ENCODE data around the gene BCL2L12.
"Not testable (repeated sequence)": the region's sequence is repeated elsewhere in the genome, so short reads cannot be mapped to it uniquely, and the experiment has no call there.

BCL2L12 gene

GRCh38 chr19:49710372-49710951 lies 44.7 kb downstream of the BCL2L12 start:
- no peaks in the 10 kb centered on the region for H3K9me3 ChIP-seq
- in situ Hi-C loops (cut with MboI; ENCODE audit: low sequenced_read_pairs), result no loop called here
- H3K36me3 ChIP-seq (replicated peaks), result no peaks in the 10 kb centered on the region
- H3K4me1 ChIP-seq, result peaks cover 4% of the 10 kb centered on the region
- DNase-seq (ENCODE audit: low spot score in 2 of 2), result no peak
- no peak overlapping the region for H3K4me3 ChIP-seq
- H3K27me3 ChIP-seq (ENCODE audit: low read depth), result no peaks in the 10 kb centered on the region

- H3K4me3 ChIP-seq, result peak overlapping the region; percentile 19
- in situ Hi-C loops (cut with MboI; ENCODE audit: low sequenced_read_pairs), result no loop called here
These were observed 46.7 kb downstream of the BCL2L12 start for GRCh38 chr19:49712397-49712859.

GRCh38 chr19:49713236-49713845 lies 47.6 kb downstream of the BCL2L12 start:
- Histone ChIP-seq H3K27me3 (ENCODE audit: low read depth) (no peaks in the 10 kb centered on the region), H3K9me3 (no peaks in the 10 kb centered on the region), H3K4me3 (no peak overlapping the region), H3K4me1 (peaks cover 4% of the 10 kb centered on the region), H3K36me3 (replicated peaks) (no peaks in the 10 kb centered on the region)
- DNase-seq (ENCODE audit: low spot score in 2 of 2), result no peak
- in situ Hi-C loops (cut with MboI; ENCODE audit: low sequenced_read_pairs), result no loop called here

More at GRCh38 chr19:49712397-49712859, 46.7 kb downstream of the BCL2L12 start:
- Histone ChIP-seq H3K36me3 (replicated peaks) (no peaks in the 10 kb centered on the region), H3K4me1 (peaks cover 4% of the 10 kb centered on the region), H3K27me3 (ENCODE audit: low read depth) (no peaks in the 10 kb centered on the region), H3K9me3 (no peaks in the 10 kb centered on the region)
- peak; percentile 80 to 99 for DNase-seq (ENCODE audit: low spot score in 2 of 2)

- H3K4me1 ChIP-seq, result peaks cover 11% of the 10 kb centered on the region
- H3K27me3 ChIP-seq (ENCODE audit: low read depth), result no peaks in the 10 kb centered on the region
- in situ Hi-C loops (cut with MboI; ENCODE audit: low sequenced_read_pairs), result no loop called here
- no peak for DNase-seq (ENCODE audit: low spot score in 2 of 2)
- H3K36me3 ChIP-seq (replicated peaks), result no peaks in the 10 kb centered on the region
- no peak overlapping the region for H3K4me3 ChIP-seq
- H3K9me3 ChIP-seq, result no peaks in the 10 kb centered on the region
These were observed 50.4 kb downstream of the BCL2L12 start for GRCh38 chr19:49716154-49716553.

GRCh38 chr19:49718511-49718910 lies 52.8 kb downstream of the BCL2L12 start:
- Histone ChIP-seq H3K9me3 (no peaks in the 10 kb centered on the region), H3K36me3 (replicated peaks) (no peaks in the 10 kb centered on the region), H3K27me3 (ENCODE audit: low read depth) (no peaks in the 10 kb centered on the region), H3K4me3 (no peak overlapping the region), H3K4me1 (peaks cover 7% of the 10 kb centered on the region)
- no peak for DNase-seq (ENCODE audit: low spot score in 2 of 2)
- in situ Hi-C loops (cut with MboI; ENCODE audit: low sequenced_read_pairs), result no loop called here

- Histone ChIP-seq H3K4me1 (peaks cover 7% of the 10 kb centered on the region), H3K9me3 (no peaks in the 10 kb centered on the region), H3K27me3 (ENCODE audit: low read depth) (no peaks in the 10 kb centered on the region), H3K4me3 (no peak overlapping the region), H3K36me3 (replicated peaks) (no peaks in the 10 kb centered on the region)
- in situ Hi-C loops (cut with MboI; ENCODE audit: low sequenced_read_pairs), result no loop called here
- no peak for DNase-seq (ENCODE audit: low spot score in 2 of 2)
These were observed 53.3 kb downstream of the BCL2L12 start for GRCh38 chr19:49718991-49719390.

- in situ Hi-C loops (cut with MboI; ENCODE audit: low sequenced_read_pairs); H3K9me3 ChIP-seq; H3K4me3 ChIP-seq; H3K4me1 ChIP-seq; H3K27me3 ChIP-seq (ENCODE audit: low read depth); DNase-seq (ENCODE audit: low spot score in 2 of 2); H3K36me3 ChIP-seq (replicated peaks): not testable (repeated sequence)
These were observed 53.7 kb downstream of the BCL2L12 start for GRCh38 chr19:49719420-49719819.

All from HAP-1 (cell line).